Smooth muscle cell of the brain vasculature (primary cell): Measurements from ENCODE around the gene RNF151.
A peak's percentile ranks its signal among the peaks of the same experiment; 100 is the strongest.

Experiments used
- DNase-seq: peaks from one replicate; pipeline ENCODE4 v3.0.0-alpha.2; 2012; ENCODE audit warnings: low read depth, low spot score

Gene RNF151

GRCh38 chr16:1991588-1991947 is 24.9 kb downstream of the RNF151 start:
- DNase-seq, result no peak

- DNase-seq, result peak; percentile 50
Measured at GRCh38 chr16:1991948-1992703, 25.5 kb downstream of the RNF151 start.

GRCh38 chr16:1992704-1993317 is 26.2 kb downstream of the RNF151 start:
- DNase-seq, result no peak

- no peak for DNase-seq
Measured at GRCh38 chr16:1993731-1994131, 27.1 kb downstream of the RNF151 start.

- DNase-seq, result no peak
Measured at GRCh38 chr16:1997494-1998359, 31.1 kb downstream of the RNF151 start.

GRCh38 chr16:1998360-1998835 is 31.7 kb downstream of the RNF151 start:
- DNase-seq, result no peak

- DNase-seq, result no peak
Measured at GRCh38 chr16:1998852-1999801, 32.5 kb downstream of the RNF151 start.

- DNase-seq, result no peak
Measured at GRCh38 chr16:1999866-2000514, 33.3 kb downstream of the RNF151 start.

GRCh38 chr16:2001035-2001434 is 34.4 kb downstream of the RNF151 start:
- no peak for DNase-seq

- no peak for DNase-seq
Measured at GRCh38 chr16:2001456-2002355, 35.0 kb downstream of the RNF151 start.

GRCh38 chr16:2002406-2003230 is 36.0 kb downstream of the RNF151 start:
- DNase-seq, result no peak

- no peak for DNase-seq
Measured at GRCh38 chr16:2003231-2003826, 36.7 kb downstream of the RNF151 start.

- peak; percentile 61 for DNase-seq
Measured at GRCh38 chr16:2003827-2004641, 37.4 kb downstream of the RNF151 start.

GRCh38 chr16:2004795-2005517 is 38.3 kb downstream of the RNF151 start:
- DNase-seq, result no peak

- no peak for DNase-seq
Measured at GRCh38 chr16:2005646-2006045, 39.0 kb downstream of the RNF151 start.

- no peak for DNase-seq
Measured at GRCh38 chr16:2006317-2006716, 39.7 kb downstream of the RNF151 start.
